ENCODE data around the gene SMG9. TPM values are rescaled to one million over a fixed set of nuclear protein-coding genes. Genes with fewer than 3 reads are reported as not detected.

SMG9 gene
- total RNA-seq, 1 experiment from 2014 or later, result 52.2 TPM

GRCh38 chr19:43749898-43750297 lies 4.9 kb downstream of the SMG9 start:
- H3K14ac ChIP-seq (ENCODE audit: insufficient read depth, low read length), result no peak overlapping the region
- no peak overlapping the region for H2BK5ac ChIP-seq (ENCODE audit: insufficient read length, low read length)
- H4K91ac ChIP-seq (ENCODE audit: insufficient read length, low read depth, low read length), result no peak overlapping the region
- no peak overlapping the region for H2BK20ac ChIP-seq (ENCODE audit: low read depth, low read length, poor library complexity, severe bottlenecking)
- no peak for TF ChIP-seq CTCF (conservative IDR thresholded peaks at IDR 0.05)
- no peak overlapping the region for H3K27ac ChIP-seq (ENCODE audit: insufficient read length, low read depth, low read length)
- no peak overlapping the region for H3T11ph ChIP-seq (ENCODE audit: low read length)
- no peaks in the 10 kb centered on the region; a peak in 2 of 5 replicates for H3K9me3 Mint-ChIP-seq
- H3K79me2 ChIP-seq (ENCODE audit: insufficient read depth, low read length), result 0 out of 2 replicates have a peak, but pooled peaks cover 3% of the 10 kb centered on the region
- no peak overlapping the region for H4K8ac ChIP-seq (replicated peaks; ENCODE audit: insufficient read length, low read depth, low read length)
- H3K4me2 ChIP-seq (ENCODE audit: insufficient read depth, insufficient read length, low read length), result no peak overlapping the region
- no CpG with 5 or more reads among the region's 1 CpG for WGBS (ENCODE audit: extremely low coverage, insufficient read length, low lambda C conversion rate)
- no peak overlapping the region for H2BK120ac ChIP-seq (ENCODE audit: low read depth, low read length, poor library complexity, severe bottlenecking)
- no peak overlapping the region for H3K4ac ChIP-seq (ENCODE audit: low read depth, low read length)
- peaks cover 8 to 11% of the 10 kb centered on the region in 2 experiments for H3K4me1 Mint-ChIP-seq
- H3K27ac Mint-ChIP-seq, result no peak overlapping the region
- H3K9ac ChIP-seq (ENCODE audit: extremely low read depth, insufficient read length, low read length), result no peak overlapping the region
- no peaks in the 10 kb centered on the region for H3K79me1 ChIP-seq (ENCODE audit: insufficient read depth, low read depth, low read length, poor library complexity, severe bottlenecking)
- no peak overlapping the region for H3K4me3 Mint-ChIP-seq
- H2AK5ac ChIP-seq (ENCODE audit: insufficient read length, low read length), result no peak overlapping the region
- H3K4me1 ChIP-seq (ENCODE audit: insufficient read depth, low read length), result no peaks in the 10 kb centered on the region
- no peak for DNase-seq
- H4K5ac ChIP-seq (ENCODE audit: insufficient read length, low read depth, low read length), result no peak overlapping the region
- peaks cover 6% of the 10 kb centered on the region for H3K23me2 ChIP-seq (ENCODE audit: insufficient read length, low read depth, low read length, poor library complexity, severe bottlenecking)
- peaks cover 35 to 64% (median 49%) of the 10 kb centered on the region in 3 experiments for H3K36me3 Mint-ChIP-seq (ENCODE audit: insufficient read depth in 1 of 3, low read depth in 3 of 3)
- no peak overlapping the region for H3K23ac ChIP-seq (ENCODE audit: insufficient read length, low read depth, low read length)
- no peak overlapping the region for H3K18ac ChIP-seq (ENCODE audit: insufficient read length, low read depth, low read length)
- H3K56ac ChIP-seq (ENCODE audit: insufficient read length, low read depth, low read length), result no peak overlapping the region
- H2AFZ ChIP-seq (ENCODE audit: low read length), result no peak overlapping the region
- H2BK15ac ChIP-seq (ENCODE audit: low read depth, low read length), result no peak overlapping the region
- no peaks in the 10 kb centered on the region for H3K27me3 Mint-ChIP-seq (ENCODE audit: low read depth)
- H2BK12ac ChIP-seq (ENCODE audit: insufficient read length, low read depth, low read length), result no peak overlapping the region
- H3K9me3 ChIP-seq (ENCODE audit: control insufficient read depth, low read depth, low read length), result no peaks in the 10 kb centered on the region
- no peaks in the 10 kb centered on the region for H4K20me1 ChIP-seq (ENCODE audit: control insufficient read depth, insufficient read depth, insufficient read length)
- H3K27me3 ChIP-seq (ENCODE audit: insufficient read depth, low read length), result no peaks in the 10 kb centered on the region; the same call in 1 of the 2 replicates

Measured in H9 (cell line).